ENCODE results near the gene DSCAM.

Gene DSCAM

DNA sequence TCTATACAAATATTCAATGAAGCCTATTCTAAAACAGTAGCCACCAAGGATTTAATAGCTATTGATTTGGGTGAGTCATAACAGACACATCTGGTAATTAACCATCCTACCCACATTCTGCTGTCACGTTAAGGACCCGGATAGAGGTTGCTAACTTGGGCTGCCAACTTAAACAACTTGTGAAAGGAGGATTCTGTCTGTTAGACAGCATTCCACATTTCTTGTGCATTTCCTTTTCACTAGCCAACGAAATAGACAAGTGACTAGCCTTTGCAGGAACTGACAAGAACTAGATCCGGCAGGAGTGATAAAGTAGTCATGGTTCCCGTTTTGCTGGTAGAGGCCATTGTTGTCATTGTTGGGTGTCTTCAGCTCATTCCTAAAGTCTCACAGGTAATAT lies 9.5 kb downstream of the DSCAM start:
- no peak for DNase-seq (ENCODE audit: low read depth)

DNA sequence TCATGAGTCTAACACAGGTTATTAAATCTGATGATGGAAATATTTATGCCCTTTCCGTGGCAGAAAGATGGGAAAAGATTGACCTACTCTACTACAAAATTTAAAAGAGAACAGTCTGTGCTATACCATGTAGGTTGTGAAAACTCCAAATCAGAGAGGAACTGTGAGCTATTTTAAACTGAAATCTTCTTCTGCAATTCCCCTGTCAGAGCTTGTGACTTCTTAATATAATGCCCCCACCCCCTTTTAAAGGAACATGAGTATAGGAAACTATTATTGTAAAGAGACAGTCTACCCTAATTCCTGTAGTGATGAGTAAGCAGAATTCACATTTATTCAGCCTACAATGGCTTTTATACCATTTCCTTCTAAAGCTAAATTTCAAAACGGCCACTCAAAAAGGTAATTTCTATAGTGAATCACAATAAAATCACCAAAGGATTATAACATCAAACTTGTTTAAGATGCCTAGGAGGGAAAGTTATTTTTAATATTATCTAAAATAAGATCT lies 11.7 kb downstream of the DSCAM start:
- DNase-seq (ENCODE audit: low read depth) = no peak

DNA sequence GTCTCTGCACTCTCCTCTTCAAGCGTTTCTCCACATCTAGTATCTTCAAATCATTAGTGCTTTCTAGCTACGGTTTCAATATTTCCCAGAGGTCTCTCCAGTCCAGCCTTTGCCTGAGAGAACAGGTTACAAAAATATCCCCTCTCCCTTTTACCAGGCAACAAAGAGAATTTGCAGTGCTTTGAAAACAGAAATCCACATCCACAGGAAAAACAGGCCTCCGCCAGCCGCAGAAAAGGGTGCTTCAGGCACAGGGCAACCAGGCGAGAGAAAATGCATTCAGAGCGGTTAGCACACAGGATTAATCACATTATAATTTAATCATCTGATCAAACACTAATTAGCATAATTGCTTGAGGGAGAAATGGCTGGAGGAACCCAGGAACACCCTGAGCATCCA lies 13.8 kb downstream of the DSCAM start:
- no peak for DNase-seq (ENCODE audit: low read depth)

DNA sequence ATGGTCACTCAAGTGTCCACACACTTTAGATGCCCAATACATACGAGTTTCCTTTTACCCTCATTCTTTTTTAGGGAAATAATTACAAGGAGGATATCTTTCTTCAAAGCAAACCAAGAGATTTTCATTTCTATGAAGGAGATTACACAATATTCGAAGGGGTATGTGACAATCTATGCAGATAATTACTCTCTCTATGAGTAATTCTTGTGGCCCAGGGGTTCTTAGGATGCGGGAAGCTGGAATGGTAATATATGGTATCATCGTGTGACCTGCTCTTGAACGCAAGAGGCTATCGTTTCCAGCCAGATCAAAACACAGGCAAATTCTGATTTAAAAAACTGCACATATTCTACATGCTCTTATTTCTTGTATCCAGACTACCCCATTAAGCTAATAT lies 14.6 kb downstream of the DSCAM start:
- no peak for DNase-seq (ENCODE audit: low read depth)

DNA sequence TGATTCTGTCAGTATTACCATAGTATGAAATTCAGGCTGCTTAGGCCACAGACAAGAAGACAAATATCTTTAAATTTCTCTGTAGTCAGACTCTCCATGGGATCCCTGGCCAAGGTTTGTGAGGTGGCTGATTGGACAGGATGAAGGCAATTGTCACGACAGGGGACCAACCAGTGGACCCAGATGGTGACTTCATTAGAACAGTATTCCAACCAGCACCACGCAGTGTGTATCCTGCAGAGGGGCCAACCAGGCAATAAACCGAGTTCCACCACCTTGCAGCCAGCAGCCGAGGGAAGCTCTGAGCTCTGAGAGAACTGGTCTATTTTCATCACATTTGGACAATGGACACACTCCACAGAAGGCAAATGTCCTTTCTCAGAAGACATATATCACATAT lies 16.1 kb downstream of the DSCAM start:
- no peak for DNase-seq (ENCODE audit: low read depth)

DNA sequence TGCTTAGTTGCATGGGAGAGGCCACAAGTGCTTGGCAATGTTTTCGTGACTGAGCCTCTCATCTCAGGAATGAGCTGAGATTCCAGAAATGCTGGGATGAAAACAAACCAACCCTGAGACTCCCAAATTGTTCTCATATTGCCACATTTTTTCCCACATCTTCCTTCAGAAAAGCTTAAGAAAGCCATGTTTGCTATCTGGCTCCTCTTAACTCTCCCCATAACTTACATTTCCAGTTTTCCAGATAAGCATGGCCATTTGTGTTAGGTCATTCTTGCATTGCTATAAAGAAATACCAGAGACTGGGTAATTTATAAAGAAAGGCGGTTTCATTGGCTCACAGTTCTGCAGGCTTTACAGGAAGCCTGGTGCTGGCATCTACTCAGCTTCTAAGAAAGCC lies 17.2 kb downstream of the DSCAM start:
- DNase-seq (ENCODE audit: low read depth) = no peak

DNA sequence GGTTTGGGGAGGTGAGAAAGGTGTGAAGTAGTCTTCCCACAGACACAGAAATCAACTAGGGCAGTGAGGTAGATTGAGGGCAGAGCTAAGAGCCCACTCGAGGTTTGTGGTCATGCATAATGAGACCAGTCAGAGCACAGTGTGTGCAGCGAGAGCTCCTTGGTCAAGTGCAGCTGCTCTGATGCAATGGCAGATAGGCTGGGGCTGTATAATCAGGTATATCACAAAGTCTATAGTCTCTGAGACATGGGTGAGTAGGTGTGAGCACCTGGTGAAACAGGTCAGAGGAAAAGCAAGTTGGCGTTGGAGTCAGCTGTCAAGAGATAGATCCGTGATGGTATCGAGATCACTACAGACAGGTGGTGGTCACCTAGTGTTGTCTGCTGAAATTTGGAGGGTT lies 17.6 kb downstream of the DSCAM start:
- no peak for DNase-seq (ENCODE audit: low read depth)

DNA sequence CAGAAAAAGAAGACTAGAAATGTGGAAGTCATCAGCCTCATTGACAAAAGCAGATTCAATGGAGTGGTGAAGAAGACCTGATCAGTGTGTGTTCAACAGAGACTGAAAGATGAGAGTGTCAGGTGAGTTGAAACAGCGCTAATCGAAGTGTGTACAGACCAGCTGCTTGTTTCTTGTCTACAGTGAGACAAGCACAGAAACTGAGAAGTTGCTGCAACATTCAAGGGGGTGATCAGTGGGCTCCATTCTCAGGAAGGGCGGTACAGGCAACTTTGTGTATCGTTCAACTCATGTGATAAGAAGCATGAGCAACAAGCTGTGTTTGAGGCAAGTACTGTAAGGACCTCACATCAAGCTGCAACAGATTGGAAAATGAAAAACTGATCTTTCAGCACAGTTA lies 19.4 kb downstream of the DSCAM start:
- DNase-seq (ENCODE audit: low read depth) = no peak

DNA sequence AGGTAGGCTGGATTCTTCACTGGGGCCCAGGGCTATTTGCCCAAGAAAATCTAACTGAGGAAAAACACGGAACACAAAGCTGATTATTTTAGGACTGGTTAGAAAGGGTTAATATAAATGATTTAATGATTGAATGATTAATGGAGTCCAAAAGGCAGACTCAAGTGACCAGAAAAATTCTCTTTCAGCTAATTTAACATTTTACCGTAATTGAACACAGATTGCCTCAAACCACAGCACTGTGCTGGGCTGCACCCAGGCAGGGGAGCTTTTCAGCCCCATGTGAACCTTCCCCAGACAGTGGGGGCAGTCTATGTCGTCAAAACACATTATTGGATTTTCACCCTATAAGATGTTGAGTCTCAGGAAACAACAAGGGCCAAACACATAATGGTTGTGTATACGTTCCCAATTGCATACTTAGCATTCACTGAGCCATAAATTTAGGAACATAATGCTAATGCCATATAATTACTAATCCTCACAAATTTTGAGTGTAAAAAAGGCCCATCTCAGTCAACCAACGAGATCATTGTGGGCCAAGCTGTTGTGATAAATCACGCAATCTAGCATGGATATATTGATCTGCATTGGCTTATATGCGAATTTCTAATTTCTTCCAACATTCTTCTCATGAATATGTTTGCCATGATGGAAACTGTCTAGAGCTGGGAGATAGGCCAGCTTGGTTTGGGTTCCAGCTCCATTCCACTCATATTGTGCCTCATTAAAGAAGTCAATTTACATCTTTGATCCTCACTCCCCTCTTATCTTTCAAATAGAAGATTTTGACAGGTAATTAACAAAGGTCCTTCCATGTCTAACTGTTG lies 27.7 kb downstream of the DSCAM start:
- DNase-seq (ENCODE audit: low read depth) = no peak

DNA sequence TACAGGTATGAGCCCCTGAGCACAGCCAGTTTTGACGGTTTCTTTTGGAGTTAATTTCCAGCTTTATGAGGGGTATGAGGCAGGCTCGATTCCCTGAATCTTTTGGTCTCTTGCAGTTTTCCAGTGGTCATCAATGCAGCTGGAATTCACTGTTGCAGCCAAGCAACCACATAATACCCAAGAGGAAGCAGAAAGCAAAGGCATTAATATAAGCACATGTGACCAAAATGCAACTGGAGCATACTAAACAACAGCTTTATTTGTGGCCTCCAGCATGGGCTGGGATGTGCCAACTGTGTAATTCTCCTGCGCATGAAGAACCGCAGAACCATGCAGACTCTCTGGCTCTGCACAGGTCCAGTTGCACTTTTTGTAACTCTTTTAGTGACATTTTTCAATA lies 33.0 kb downstream of the DSCAM start:
- no peak for DNase-seq (ENCODE audit: low read depth)

DNA sequence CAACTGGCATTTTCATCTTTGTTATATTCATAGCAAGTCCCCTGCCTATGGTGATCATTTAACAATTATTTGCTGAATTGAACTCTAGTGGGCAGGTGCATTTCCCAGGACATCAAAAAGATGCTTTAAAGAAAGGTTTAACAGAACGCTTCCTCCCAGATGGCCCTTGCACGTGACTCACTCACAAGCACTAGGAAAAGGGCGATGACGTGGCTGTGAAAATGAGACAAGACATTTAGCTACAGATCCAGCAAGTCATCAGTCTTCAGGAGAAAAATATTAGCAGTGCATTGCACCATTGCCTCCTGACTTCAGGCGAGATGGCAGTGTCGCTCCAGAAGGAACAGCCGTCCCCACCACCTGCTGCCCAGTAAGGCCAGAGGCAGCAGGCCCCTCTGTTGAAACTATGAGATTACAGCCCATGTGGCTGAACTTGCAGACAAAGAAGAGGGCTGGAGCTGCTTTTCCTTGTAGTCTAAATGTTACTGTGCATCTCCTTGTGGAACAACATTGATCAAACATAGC lies 37.2 kb downstream of the DSCAM start:
- no peak for DNase-seq (ENCODE audit: low read depth)

DNA sequence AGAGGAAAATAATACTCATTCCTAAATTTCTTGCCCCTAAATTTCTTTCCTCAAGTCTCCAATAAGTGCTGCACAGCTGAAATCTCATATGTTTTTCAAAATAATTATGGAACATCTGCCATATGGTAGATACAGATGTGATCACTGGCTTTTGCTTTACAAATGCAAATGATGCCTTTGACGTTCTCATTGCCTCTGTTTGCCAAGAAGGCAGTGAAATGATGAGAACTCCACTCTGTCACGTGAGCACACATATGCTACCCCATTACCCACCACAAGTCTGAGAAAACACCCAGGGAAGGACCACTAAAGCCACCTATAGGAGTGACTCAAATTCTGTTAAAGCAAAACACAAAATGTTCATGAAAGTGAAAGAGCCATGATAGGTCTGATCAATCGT lies 43.9 kb downstream of the DSCAM start:
- DNase-seq (ENCODE audit: low read depth) = no peak

DNA sequence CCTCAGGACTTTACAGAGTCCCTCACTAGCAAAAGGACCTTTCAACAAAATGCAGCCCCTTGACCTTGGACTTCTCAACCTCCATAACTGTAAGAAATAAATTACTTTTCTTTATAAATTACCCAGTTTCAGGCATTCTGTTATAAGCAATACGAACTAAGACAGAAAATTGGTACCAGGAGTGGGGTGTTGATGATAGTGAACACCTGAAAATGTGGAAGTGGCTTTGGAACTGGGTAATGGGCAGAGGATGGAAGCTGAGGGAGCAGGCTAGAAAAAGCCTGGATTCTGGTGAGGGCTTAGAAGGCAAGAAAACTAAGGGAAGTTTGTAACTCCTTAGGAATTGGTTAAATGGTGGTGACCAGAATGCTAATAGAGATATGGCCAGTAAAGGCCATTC lies 46.8 kb downstream of the DSCAM start:
- DNase-seq (ENCODE audit: low read depth) = no peak

DNA sequence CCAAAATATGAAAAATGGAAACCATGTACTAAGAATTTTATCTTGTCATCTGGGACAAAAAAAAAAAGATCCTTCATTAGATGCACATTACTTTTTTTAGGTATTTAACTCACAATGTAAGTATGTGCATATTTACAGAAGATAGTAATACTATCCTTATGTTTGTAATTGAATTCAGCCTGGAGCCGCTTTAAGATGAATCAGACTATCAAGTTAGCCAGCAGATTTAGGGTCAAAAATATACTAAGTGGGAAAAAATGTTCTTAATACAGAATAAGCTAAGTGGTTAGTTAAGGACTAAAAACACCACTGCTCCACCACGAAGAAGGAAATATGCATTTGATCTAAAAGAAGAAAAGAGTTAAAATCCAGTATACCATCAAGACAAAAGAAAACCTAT lies 49.1 kb downstream of the DSCAM start:
- no peak for DNase-seq (ENCODE audit: low read depth)

DNA sequence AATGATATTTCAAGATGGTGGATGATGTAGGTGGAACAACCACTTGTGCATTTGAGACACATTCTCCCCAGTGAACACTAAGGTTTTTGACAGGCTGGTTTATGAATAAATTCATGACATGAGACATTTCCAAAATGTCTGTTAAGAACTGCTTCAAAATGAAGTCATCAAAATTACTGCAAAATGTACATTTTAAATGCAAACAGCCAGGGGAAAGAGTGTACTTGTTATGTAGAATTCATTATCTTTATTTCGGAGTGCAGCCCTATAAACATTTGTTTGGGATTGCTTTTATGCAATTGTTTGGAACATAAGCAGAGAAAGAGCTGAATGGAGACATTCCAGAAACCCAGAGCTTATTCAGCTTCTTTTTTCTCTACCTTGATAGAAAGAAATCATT lies 49.5 kb downstream of the DSCAM start:
- no peak for DNase-seq (ENCODE audit: low read depth)

DNA sequence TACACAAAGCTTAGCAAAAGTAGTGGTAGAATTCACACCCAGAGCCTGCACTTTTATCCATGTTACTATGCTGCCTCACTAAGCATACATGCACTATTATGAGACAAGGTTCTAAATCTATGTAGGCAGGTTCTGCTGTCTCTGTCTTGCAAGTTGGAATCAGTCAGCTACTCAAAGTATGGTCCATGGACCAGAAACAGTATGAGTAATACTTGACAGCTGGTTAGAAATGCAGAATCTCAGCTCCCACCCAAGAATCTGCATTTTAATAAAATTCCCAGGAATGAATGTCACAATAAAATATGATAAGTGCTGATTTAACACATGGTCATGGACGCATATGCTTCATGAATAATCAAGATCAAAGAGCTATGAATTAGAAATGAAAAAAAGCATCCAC lies 50.5 kb downstream of the DSCAM start:
- DNase-seq (ENCODE audit: low read depth) = no peak

DNA sequence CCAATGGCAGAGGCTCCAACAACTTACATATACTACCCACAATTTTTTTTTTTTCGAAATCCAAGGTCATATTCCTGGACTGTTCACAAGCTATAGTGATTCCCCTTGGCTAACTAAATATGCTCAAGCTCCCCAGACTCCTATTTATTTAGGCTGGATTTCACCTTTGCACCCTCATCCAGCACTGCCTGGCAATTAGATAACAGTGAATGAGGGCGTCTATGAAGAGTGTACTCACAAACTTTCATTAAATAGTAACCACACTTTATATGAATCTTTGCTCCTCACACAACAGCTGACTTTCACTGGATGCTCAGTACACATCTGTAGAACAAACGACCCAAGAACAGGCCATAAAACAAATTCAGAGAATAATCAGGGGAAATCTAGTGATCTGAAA lies 51.6 kb downstream of the DSCAM start:
- DNase-seq (ENCODE audit: low read depth) = no peak

DNA sequence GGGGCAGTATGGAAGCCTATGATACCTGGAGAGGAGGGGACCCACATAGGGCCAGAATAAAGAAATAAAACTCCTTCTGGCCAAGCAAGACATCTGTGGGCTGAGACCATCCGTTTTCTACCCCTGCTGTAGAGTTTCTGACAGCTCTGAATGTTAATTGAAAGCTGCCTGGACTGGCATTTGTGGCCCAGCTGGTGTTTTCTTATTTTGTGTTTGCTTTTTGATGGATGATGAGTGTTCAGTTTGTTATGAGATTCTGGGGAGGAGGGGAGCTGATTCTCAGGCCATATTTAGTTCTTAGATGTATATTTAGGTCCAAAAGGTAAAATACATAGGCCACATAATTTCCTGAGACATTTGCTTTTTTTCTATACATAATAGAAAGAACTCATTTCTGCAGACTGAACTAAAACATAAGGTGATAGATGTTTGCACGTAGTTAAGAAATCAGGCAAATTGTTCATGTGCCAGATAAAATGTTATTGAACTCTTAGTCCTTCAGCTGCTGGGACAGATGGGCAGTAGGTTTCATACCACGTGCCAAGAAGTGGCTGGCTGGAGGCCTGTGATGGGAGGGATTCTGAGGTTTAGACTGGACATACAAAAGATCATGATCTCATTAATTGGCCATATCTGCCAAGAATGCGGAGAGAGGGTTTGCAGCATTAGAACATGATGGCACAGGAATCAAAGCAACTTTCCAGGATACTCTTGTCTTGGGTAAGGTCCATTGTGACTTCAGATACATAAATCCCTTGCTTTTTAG lies 54.1 kb downstream of the DSCAM start:
- DNase-seq (ENCODE audit: low read depth) = no peak

DNA sequence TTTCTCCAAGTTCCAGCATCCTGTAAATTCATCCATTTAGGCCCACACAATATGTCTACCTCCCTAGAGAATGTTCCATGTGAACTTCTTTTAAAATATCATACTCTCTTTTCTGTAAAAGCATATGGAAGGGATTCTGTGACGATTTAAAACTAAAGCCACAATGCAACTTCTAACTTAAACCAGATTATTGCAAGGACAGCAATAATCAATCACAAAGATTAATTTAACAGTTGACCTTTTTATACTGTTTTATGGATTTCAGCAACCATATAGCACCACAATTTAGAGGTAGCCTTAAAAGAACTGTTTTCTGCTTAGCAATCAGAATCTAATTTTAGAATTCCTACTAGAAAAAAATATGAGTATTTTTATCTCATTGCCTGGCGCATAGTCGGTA lies 58.3 kb downstream of the DSCAM start:
- DNase-seq (ENCODE audit: low read depth) = no peak

DNA sequence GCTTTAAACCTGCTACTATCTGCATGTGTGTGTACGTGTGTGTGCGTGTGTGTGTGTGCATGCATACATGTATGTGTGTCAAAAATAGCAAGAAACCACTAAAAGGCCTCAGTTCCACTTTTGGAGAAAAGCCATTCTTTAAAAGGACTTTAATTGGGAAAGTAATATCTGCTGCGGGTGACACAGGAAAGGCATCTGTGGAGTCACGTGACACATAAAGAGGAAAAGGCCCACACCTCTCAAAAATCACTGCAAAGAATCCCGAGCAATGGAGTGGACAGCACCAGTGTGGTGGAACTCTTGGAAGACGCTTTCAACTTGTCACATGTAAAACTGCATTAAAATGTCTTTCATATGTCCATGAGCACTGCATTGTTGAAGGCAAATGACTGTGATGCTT lies 63.6 kb downstream of the DSCAM start:
- DNase-seq (ENCODE audit: low read depth) = no peak

DNA sequence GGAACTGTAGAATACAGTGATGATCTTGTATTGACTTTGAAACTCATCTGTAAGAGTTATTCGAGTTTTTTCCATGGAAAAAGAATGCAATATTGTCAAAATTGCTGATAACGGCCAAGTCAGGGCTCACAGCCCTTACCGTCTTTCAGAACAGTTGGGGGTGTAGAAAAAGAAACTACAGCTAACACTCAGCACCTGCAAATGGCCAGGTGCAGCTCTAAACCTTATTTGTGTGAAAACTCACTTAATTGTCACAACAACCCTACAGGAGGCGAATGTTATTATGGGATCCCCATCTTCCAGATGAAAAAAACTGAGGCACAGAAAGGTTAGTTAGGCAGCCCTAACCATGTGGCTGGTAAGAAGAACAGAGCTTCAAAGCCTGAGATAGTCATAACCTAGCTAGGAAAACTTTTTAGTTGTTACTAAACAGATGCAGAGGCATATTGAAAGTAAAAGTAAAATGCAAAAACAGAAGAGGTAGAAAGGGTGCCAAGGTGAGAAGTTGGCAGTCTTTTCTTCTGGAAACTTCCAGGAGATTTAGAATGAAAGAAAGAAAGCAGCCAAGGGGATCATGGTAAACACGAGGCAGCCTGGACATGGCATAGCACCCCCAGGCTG lies 76.4 kb downstream of the DSCAM start:
- DNase-seq (ENCODE audit: low read depth) = no peak

DNA sequence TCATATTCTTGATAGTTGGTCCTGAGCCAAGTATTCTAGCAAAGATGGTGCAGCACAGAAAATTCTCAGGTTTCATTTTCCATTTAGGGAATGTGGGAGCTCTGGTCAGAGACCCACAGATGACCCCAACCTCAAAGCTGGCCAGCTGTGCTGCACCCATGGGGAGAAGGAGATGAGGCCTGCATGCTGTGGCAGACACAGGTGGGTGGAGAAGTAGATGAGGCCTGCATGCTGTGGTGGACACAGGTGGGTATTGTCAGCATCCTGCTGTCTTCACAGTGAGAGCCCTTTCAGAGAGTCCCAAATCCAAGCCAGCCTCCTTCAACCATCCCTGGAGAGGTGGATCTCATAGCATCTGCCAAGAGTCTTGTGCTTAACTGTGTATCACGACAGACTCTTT lies 77.7 kb downstream of the DSCAM start:
- DNase-seq (ENCODE audit: low read depth) = no peak

DNA sequence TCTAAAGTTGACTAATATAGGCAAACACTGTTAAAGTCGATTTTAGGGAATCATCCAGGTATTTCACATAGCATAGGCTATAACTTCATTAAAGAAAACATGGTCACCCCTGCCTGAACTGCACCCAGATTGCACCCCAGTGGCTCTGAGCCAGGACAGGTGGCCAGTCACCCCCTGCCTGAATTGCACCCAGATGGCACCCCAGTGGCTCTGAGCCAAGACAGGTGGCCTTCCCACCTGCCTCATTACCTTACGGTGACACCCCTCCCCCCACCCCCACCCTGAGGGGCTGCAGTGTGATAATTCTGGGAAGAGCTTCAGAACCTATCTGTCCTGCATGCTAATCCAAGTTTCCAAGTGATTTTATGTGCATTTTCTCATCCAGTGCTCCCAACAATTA lies 78.9 kb downstream of the DSCAM start:
- no peak for DNase-seq (ENCODE audit: low read depth)

All from stimulated activated CD8-positive, alpha-beta memory T cell treated with anti-CD3 and anti-CD28 coated beads, Interleukin-7, amount 100 ng/mL, for 24 hours (primary cell).